ENCODE results near the gene KREMEN2. TPM values are rescaled to one million over a fixed set of nuclear protein-coding genes. Genes with fewer than 3 reads are reported as not detected.
A peak's percentile ranks its signal among the peaks of the same experiment; 100 is the strongest.
"Not testable (repeated sequence)": the region's sequence is repeated elsewhere in the genome, so short reads cannot be mapped to it uniquely, and the experiment has no call there.

Gene KREMEN2
- total and polyA plus RNA-seq, 4 donors, result not detected

DNA sequence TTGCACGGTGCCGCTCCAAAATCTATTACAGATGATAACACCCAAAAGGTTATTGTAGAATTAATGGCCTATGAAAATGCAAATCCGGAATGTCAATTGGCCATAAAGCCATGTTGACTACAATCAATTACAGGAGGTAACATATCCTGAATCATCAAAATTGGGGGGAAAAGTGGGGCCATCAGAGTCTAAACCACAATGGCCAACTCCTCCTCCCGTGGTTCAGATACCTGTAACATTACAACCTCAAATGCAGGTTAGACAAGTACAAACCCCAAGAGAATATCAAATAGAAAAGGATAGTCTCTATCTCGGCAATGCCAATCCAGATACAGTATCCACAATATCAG lies 37.5 kb upstream of the KREMEN2 start:
- H3K9ac ChIP-seq (ENCODE audit: low read depth in 1 of 2, low read length in 2 of 2), result no peak overlapping the region
- H3K36me3 ChIP-seq (ENCODE audit: control insufficient read depth in 4 of 4, insufficient read depth in 3 of 4, low read depth in 1 of 4, low read length in 3 of 4), result peaks cover 0 to 10% (median 6%) of the 10 kb centered on the region in 4 donors
- H3K4me1 ChIP-seq (ENCODE audit: control insufficient read depth in 4 of 4, insufficient read depth in 4 of 4, low read length in 3 of 4), result peaks cover 2 to 7% (median 5%) of the 10 kb centered on the region in 4 donors
- 79% methylated on average over 5 of the region's 5 CpGs for WGBS
- no peak overlapping the region for H3K27ac ChIP-seq (ENCODE audit: low read depth in 1 of 2, low read length in 2 of 2)
- no peak for DNase-seq (ENCODE audit: low spot score)
- TF ChIP-seq RAD21 (IDR thresholded peaks at IDR 0.05), result no peak
- H3K27me3 ChIP-seq (ENCODE audit: control insufficient read depth in 4 of 4, insufficient read depth in 4 of 4, low read length in 3 of 4), result no peaks in the 10 kb centered on the region
- no peaks in the 10 kb centered on the region for H3K9me3 ChIP-seq (ENCODE audit: control insufficient read depth in 4 of 4, low read length in 3 of 4)
- no peak overlapping the region for H3K4me3 ChIP-seq (ENCODE audit: low read depth in 1 of 3, low read length in 3 of 3)

DNA sequence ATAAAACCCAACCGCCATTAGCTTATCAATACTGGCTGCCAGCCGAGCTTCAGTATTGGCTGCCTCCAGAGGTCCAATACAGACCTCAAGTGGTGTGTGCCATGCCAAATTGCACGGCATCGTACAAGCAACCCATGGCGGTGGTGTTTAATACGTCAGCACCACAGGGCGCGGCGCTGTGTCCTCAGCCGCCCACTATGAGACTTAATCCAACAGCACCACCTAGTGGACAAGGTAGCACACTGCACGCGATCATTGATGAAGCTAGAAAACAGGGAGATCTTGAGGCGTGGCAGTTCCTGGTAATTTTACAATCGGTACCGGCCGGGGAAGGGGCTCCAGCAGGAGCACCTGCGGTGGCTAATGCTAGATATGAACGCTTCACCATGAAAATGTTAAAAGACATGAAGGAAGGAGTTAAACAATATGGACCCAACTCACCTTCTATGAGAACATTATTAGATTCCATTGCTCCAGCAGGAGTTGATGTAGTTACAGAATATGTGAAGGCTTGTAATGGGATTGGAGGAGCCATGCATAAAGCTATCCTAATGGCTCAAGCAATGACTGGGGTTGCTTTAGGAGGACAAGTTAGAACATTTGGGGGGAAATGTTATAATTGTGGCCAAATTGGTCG lies 36.9 kb upstream of the KREMEN2 start:
- peaks cover 2 to 7% (median 5%) of the 10 kb centered on the region in 4 donors for H3K4me1 ChIP-seq (ENCODE audit: control insufficient read depth in 4 of 4, insufficient read depth in 4 of 4, low read length in 3 of 4)
- no peak overlapping the region for H3K4me3 ChIP-seq (ENCODE audit: low read depth in 1 of 3, low read length in 3 of 3)
- TF ChIP-seq JUND (IDR thresholded peaks at IDR 0.05) (no peak), FOXA2 (IDR thresholded peaks at IDR 0.05) (no peak), RAD21 (IDR thresholded peaks at IDR 0.05) (peak; percentile 85 to 91), RXRA (IDR thresholded peaks at IDR 0.05) (no peak)
- TF ChIP-seq, protein P1, sequence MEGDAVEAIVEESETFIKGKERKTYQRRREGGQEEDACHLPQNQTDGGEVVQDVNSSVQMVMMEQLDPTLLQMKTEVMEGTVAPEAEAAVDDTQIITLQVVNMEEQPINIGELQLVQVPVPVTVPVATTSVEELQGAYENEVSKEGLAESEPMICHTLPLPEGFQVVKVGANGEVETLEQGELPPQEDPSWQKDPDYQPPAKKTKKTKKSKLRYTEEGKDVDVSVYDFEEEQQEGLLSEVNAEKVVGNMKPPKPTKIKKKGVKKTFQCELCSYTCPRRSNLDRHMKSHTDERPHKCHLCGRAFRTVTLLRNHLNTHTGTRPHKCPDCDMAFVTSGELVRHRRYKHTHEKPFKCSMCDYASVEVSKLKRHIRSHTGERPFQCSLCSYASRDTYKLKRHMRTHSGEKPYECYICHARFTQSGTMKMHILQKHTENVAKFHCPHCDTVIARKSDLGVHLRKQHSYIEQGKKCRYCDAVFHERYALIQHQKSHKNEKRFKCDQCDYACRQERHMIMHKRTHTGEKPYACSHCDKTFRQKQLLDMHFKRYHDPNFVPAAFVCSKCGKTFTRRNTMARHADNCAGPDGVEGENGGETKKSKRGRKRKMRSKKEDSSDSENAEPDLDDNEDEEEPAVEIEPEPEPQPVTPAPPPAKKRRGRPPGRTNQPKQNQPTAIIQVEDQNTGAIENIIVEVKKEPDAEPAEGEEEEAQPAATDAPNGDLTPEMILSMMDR (IDR thresholded peaks at IDR 0.05; ENCODE audit: low read depth, low read length, missing input control), result peak; percentile 96
- TF ChIP-seq, protein P2, sequence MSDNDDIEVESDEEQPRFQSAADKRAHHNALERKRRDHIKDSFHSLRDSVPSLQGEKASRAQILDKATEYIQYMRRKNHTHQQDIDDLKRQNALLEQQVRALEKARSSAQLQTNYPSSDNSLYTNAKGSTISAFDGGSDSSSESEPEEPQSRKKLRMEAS (IDR thresholded peaks at IDR 0.05), result no peak
- TF ChIP-seq, protein P3, sequence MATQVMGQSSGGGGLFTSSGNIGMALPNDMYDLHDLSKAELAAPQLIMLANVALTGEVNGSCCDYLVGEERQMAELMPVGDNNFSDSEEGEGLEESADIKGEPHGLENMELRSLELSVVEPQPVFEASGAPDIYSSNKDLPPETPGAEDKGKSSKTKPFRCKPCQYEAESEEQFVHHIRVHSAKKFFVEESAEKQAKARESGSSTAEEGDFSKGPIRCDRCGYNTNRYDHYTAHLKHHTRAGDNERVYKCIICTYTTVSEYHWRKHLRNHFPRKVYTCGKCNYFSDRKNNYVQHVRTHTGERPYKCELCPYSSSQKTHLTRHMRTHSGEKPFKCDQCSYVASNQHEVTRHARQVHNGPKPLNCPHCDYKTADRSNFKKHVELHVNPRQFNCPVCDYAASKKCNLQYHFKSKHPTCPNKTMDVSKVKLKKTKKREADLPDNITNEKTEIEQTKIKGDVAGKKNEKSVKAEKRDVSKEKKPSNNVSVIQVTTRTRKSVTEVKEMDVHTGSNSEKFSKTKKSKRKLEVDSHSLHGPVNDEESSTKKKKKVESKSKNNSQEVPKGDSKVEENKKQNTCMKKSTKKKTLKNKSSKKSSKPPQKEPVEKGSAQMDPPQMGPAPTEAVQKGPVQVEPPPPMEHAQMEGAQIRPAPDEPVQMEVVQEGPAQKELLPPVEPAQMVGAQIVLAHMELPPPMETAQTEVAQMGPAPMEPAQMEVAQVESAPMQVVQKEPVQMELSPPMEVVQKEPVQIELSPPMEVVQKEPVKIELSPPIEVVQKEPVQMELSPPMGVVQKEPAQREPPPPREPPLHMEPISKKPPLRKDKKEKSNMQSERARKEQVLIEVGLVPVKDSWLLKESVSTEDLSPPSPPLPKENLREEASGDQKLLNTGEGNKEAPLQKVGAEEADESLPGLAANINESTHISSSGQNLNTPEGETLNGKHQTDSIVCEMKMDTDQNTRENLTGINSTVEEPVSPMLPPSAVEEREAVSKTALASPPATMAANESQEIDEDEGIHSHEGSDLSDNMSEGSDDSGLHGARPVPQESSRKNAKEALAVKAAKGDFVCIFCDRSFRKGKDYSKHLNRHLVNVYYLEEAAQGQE (IDR thresholded peaks at IDR 0.05), result no peak
- peaks cover 0 to 8% (median 6%) of the 10 kb centered on the region in 4 donors for H3K36me3 ChIP-seq (ENCODE audit: control insufficient read depth in 4 of 4, insufficient read depth in 3 of 4, low read depth in 1 of 4, low read length in 3 of 4)
- no peaks in the 10 kb centered on the region for H3K27me3 ChIP-seq (ENCODE audit: control insufficient read depth in 4 of 4, insufficient read depth in 4 of 4, low read length in 3 of 4)
- WGBS, result 8% methylated on average over 19 of the region's 19 CpGs
- H3K9ac ChIP-seq (ENCODE audit: low read depth in 1 of 2, low read length in 2 of 2), result no peak overlapping the region
- no peak overlapping the region for H3K27ac ChIP-seq (ENCODE audit: low read depth in 1 of 2, low read length in 2 of 2)
- H3K9me3 ChIP-seq (ENCODE audit: control insufficient read depth in 4 of 4, low read length in 3 of 4), result no peaks in the 10 kb centered on the region
- DNase-seq (ENCODE audit: low spot score), result peak; percentile 83

DNA sequence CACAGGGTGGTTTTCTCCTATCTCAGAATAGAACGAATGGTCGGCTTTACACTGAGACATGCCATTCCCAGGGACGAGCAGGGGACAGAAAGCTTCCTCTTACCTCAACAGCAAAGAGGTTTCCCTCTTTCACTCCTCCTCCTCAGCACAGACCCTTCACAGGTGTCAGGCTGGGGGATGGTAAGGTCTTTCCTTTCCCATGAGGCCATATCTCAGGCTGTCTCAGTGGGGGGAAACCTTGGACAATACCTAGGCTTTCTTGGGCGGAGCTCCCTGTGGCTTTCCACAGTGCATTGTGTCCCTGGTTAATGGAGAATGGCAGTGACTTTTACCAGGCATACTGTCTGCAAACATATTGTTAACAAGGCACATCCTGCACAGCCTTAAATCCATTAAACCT lies 35.9 kb upstream of the KREMEN2 start:
- DNase-seq (ENCODE audit: low spot score); H3K4me3 ChIP-seq (ENCODE audit: low read depth in 1 of 3, low read length in 3 of 3); H3K9ac ChIP-seq (ENCODE audit: low read depth in 1 of 2, low read length in 2 of 2); H3K4me1 ChIP-seq (ENCODE audit: control insufficient read depth in 4 of 4, insufficient read depth in 4 of 4, low read length in 3 of 4); H3K27me3 ChIP-seq (ENCODE audit: control insufficient read depth in 4 of 4, insufficient read depth in 4 of 4, low read length in 3 of 4); H3K9me3 ChIP-seq (ENCODE audit: control insufficient read depth in 4 of 4, low read length in 3 of 4); H3K27ac ChIP-seq (ENCODE audit: low read depth in 1 of 2, low read length in 2 of 2): not testable (repeated sequence)
- H3K36me3 ChIP-seq (ENCODE audit: control insufficient read depth in 4 of 4, insufficient read depth in 3 of 4, low read depth in 1 of 4, low read length in 3 of 4), result peaks cover 0 to 11% (median 6%) of the 10 kb centered on the region in 4 donors
- WGBS, result 89% methylated on average over 4 of the region's 4 CpGs
